HG03575 (cell line): ENCODE results near the gene ANXA5.

ENCODE experiments used
- ATAC-seq: cut with Tn5 transposase; IDR thresholded peaks from one replicate; pipeline ENCODE4 v1.9.1; 2021; ENCODE audit not compliant: unreplicated experiment, insufficient number of reproducible peaks, low FRiP score; ENCODE audit errors: extremely low read depth

Gene ANXA5

DNA sequence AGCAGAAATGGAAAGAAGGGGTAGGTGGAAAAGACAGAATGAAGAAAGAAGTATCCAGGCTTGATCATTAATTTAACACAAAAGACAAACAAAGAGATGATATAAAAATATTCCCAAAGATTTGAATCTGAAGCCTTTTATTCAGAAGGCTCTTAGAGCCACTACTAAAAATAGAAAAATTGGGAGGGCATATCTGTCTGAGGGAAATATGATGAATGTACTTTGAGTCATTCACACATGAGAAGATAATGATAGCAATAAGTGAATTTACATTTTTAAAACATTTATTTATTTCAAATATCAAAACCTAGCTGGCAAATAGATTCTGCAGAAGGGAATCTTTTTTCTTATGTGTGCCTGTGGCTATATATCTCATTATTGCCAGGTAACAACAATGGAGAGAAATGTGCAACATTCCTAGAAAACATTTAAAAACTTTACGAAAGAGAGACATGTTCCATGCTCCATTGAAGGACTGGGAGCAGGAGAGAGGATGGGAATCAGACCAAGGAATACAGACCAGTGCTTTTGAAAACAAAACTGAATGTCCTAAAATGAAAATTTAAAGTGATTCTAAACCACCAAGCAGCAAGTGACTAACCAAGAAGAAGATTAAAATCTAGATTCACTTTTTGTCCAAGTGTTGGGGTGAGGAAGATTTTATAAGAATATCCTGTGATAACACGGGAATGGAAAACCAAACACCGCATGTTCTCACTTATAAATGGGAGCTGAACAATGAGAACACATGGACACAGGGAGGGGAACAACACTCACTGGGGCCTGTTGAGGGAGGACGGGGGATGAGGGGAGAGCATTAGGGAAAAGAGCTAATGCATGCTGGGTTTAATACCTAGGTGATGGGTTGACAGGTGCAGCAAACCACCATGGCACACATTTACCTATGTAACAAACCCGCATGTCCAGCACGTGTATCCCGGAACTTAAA, 41.2 kb downstream of the ANXA5 start:
- no peak for ATAC-seq

DNA sequence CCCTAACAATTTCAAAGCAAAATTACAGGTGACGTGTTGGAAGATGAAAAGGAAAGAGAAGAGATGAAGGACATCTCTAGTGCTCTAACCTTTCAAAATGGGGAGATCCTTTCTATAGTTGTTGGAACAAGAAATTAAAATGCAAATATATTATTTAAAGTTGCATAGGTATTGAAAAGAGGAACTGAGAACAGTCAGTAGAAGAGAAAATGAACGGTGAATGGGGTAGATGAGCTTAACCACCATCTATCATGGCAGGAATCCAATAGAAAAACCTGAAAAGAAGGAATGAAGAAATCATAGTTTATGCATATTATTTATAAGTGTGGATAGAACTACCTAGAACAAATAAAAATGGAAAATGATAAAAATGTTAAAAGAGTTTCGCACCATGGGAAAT, 42.0 kb downstream of the ANXA5 start:
- ATAC-seq, result peak; percentile 90

DNA sequence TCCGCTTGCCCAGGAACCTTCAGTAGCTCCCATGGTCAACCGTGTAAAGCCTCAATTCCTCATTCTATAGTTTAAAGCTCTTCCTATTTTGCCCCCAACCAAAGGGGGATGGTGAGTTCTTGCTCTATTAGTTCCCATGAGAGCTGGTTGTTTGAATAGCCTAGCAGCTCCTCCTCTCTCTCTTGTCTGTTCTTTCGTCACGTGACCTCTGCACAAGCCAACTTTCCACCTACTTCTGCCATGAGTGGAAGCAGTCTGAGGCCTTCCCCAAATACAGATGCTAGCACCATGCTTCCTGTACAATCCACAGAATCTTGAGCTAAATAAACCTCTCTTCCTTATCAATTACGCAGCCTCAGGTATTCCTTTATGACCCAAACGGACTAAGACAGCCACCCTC, 42.8 kb downstream of the ANXA5 start:
- no peak for ATAC-seq

DNA sequence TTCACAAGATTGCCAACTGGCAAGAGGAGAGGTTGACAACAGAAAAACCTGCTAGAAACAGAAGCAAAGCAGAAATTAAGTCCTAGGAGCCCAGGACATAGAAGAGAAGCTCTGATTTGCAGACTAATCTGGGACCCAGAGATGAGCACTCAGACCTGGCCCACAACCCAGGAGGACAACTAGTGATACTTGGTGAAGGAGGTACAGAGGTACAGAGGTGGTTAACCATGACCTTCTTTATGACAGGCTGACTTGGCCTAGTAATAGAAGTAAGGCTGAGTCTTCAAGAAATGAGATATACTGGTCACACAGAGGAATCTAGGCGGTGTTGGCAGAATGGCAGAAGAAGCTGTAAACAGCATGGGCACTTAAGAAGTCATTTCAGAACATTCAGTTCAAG, 43.6 kb downstream of the ANXA5 start:
- ATAC-seq, result no peak

DNA sequence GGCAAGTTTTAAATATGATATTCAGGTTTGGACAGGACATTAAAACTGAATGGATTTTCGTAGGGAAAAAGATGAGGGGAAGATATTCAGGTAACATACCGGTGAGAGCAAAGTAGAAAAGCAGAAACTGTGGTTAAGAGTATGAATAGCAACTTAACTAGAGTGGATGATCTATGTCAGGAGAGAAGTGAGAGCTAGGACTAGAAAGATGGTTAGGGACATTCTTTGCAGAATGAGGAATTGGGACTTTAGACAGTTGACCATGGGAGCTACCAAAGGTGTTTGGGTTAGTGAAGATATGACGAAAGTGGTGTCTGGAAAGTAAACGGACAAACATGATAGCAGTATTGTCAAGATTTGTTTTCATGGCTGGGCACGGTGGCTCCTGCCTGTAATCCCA, 45.2 kb downstream of the ANXA5 start:
- ATAC-seq, result no peak

DNA sequence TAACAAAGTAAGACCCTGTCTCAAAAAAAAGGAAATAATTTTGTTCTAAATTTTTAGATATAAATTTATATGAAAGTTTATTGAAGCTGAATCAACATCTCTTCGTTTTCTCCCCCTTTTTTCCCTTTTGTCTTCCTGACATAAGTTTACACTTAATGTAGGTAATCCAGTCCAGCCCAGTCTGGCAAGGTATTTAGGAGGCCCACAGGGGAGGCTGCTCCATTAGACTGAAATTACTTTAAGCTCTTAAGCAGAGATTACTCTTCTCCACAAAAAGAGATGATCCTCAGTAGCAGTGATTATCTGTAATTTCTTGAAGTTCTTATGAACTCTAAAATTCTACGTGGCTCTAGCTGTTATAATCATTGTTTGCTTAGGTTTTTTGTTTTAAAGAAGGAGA, 46.0 kb downstream of the ANXA5 start:
- ATAC-seq, result no peak

DNA sequence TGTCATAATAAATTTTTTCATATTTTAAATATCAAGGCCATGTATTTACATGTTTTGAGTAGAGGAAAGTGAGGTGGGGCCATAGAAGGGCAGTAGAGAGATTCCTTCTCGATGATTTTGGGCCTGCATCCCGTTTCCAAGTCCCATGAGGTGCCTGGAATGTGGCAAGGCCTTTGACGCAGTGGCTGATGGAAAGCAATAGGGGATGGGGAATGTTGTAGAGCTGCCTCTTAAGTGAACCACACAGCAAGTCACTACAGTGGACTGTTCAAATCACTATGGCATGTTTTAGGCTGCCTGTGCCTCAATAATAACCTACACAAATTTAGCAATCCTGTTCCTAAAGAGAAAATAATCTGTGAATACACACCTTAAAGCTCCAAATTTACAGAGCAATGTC, 48.3 kb downstream of the ANXA5 start:
- no peak for ATAC-seq

DNA sequence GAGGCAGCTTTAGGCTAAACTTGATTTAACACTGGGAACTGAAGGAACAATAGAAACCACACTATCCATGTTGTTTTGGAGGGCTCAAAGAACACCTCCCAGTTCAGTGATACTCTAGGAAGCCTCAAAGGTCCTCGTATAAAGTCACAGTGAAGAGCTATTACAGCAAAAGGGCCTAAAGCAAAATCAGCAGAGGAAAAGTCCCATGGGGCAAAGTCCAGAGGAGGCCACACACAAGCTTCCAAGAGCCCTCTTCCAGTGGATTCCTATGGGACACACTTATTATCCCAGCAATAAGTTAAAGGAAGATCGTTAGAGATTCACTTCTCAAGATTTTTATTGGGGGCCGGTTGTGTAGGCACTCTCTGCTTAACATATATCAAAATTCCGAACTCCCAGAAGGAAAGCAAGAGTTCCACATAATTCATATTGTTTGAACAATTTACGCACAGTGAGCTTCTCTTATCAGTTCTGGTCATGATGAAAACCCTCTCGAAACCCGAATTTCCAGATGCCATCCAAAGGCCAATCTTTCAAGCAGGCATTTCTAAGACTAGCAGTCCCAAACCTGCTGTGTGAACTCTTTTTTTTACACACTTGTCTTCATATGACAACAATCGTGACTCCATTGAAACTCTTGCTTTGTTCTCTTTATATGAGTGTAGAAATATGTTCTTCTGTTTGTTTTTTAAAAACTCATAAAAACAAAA, 53.7 kb downstream of the ANXA5 start:
- no peak for ATAC-seq

DNA sequence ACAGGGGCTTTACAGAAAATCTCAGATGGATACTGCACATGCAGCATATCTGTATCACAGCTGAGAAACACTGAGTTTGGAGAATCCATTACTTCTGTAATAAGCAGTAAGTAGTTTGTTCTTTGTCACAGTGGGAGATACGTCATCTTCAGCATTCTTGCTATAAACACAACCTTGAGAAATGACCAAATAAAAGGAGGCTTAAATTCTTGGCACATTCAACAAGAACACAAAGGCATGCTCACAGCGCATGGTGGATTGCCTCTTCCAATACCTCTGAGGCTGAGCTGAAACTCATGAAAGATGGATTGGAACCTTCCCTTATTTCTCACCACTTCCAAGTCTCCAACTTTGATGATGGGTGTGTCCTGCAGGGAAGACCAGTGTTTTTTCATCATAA, 54.5 kb downstream of the ANXA5 start:
- ATAC-seq, result no peak

DNA sequence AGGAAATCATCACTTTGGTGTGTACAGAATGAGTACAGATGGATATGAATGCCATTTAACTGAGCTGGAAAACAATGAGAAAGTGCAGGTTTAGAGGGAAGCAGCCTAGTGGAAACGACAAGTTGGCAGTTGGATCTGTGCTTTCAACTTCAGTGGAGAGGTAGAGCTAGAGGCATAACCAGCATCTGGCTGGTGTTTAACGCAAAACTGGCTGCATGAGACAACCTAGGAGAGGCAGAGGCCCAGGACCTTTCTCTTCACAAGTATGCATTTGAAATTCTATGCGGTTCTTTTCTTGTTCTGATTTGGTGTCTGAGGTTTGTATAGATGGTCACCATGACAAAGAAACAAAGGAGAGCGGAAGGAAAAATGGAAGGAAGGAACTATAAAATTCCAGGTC, 63.1 kb downstream of the ANXA5 start:
- no peak for ATAC-seq

DNA sequence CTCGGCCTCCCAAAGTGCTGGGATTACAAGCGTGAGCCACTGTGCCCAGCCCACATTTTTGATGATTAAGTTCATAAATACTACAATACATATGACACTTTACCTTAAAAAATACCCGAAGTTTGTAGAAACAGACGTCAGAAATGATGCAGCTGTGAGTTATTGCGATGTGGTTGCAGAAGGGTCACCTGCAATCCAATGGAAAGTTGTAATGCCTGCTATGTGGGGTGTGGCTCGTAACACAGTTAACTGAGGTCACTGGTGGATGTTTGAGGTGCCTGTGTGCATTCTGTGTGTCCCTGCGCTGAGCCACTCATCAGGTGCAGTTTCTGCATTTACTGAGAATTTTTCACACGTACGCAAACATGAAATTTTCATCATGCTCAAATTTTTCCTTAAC, 64.1 kb downstream of the ANXA5 start:
- ATAC-seq, result no peak
